Activated naive CD4-positive, alpha-beta T cell treated with anti-CD3 and anti-CD28 coated beads, Interleukin-2, amount 50 U/mL, for 24 hours (primary cell): ENCODE measurements around the gene FSTL1.

Source experiments
- H3K27ac Mint-ChIP-seq: one replicate; pipeline ENCODE4 v1.8.0; 2021; ENCODE audit warnings: mild to moderate bottlenecking, mixed read lengths
- H3K27me3 Mint-ChIP-seq: one replicate; pipeline ENCODE4 v1.8.0; 2021; ENCODE audit warnings: mixed read lengths
- H3K36me3 Mint-ChIP-seq: one replicate; pipeline ENCODE4 v1.8.0; 2021; ENCODE audit warnings: mixed read lengths
- H3K4me1 Mint-ChIP-seq: one replicate; pipeline ENCODE4 v1.8.0; 2021; ENCODE audit warnings: mixed read lengths
- H3K4me3 Mint-ChIP-seq: one replicate; pipeline ENCODE4 v1.8.0; 2021; ENCODE audit warnings: mild to moderate bottlenecking, mixed read lengths
- H3K9me3 Mint-ChIP-seq: one replicate; pipeline ENCODE4 v1.8.0; 2021; ENCODE audit warnings: mixed read lengths

The FSTL1 gene, protein sequence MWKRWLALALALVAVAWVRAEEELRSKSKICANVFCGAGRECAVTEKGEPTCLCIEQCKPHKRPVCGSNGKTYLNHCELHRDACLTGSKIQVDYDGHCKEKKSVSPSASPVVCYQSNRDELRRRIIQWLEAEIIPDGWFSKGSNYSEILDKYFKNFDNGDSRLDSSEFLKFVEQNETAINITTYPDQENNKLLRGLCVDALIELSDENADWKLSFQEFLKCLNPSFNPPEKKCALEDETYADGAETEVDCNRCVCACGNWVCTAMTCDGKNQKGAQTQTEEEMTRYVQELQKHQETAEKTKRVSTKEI

DNA sequence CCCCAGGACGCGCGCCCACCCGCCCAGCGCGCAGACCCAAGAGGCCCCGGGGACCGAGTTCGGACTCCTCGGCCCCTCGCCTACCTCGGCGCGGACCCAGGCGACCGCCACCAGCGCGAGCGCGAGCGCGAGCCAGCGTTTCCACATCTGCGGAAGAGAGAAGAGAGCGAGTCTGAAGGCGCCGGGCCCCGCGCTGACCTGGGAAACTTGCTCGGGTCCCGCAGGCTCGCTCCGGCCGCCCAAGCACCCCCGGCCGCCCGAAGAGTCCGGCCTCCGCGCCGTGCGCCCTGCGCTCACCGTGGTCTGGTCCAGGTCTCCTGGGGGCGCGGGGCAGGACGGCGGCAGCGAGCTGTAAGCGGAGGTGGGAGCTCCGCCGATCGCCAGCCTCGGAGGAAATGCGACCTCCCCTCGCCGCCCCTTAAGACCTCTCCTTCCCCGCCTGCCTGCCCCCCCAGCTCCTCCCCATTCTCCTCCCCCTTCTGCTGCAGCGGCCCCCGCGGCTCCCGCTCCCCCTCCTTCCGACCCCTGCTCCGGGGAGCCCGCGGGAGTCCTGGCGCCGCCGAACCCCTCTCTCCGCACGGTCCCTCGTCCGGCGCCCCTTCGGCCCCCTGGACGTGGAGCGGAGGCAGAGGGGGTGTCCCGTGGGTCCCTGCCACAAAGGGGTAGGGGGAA, at the start of gene FSTL1:
FSTL1 (minus strand) TSS at position 393 of the 672 bp plus-strand sequence; CDS start at position 147, 246 bp downstream.
- Mint-ChIP-seq H3K9me3 (no peaks in the 10 kb centered on the region), H3K36me3 (no peaks in the 10 kb centered on the region), H3K27ac (no peak within 1 kb of the TSS), H3K4me3 (peak within 1 kb of the TSS; percentile 76), H3K4me1 (peaks cover 14% of the 10 kb centered on the region), H3K27me3 (peaks cover 34% of the 10 kb centered on the region)

DNA sequence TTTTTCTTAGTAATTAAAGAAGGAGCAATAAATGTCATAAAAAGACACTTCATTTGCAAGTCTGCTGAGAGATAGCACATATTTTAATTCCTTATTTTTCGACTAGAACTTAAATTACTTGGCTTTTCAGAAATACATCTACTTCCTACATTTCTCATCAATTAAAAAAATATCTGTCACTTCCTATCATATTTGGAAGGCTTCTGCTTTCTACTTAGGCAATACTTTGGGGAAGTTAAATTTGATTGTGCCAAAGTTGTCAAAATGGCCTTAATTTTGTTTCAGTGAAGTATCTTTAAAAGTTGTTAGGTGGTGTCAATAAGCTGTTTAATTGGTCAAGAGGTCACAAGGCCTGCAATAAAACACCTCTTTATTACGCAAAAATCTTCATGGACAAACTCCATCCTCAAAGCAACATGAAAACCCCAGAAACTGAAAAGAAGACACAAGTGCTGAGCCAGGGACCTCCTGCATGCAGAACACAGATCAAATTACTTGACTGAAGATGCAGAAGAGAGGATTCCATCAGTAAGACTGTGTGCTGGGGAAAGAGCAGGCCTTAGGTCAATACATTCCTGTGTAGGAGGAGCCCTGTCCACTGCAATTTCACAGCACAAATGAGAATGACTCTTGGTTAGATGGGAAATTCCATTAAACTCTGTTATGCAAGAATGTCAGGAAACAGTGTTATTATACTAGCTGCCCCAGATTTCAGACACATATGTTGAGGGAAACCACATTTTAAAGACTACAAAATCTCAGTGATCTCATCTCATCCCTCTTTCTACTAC, 48.0 kb upstream of the FSTL1 start:
- no peaks in the 10 kb centered on the region for H3K36me3 Mint-ChIP-seq
- no peak overlapping the region for H3K4me3 Mint-ChIP-seq
- H3K4me1 Mint-ChIP-seq = no peaks in the 10 kb centered on the region
- H3K27ac Mint-ChIP-seq = no peak overlapping the region
- peaks cover 12% of the 10 kb centered on the region for H3K9me3 Mint-ChIP-seq
- no peaks in the 10 kb centered on the region for H3K27me3 Mint-ChIP-seq

- Mint-ChIP-seq H3K4me1 (no peaks in the 10 kb centered on the region), H3K9me3 (peaks cover 17% of the 10 kb centered on the region), H3K27ac (no peak overlapping the region), H3K4me3 (no peak overlapping the region), H3K27me3 (no peaks in the 10 kb centered on the region), H3K36me3 (no peaks in the 10 kb centered on the region)
Observed at GRCh38 chr3:120497818-120498217, 47.0 kb upstream of the FSTL1 start.

DNA sequence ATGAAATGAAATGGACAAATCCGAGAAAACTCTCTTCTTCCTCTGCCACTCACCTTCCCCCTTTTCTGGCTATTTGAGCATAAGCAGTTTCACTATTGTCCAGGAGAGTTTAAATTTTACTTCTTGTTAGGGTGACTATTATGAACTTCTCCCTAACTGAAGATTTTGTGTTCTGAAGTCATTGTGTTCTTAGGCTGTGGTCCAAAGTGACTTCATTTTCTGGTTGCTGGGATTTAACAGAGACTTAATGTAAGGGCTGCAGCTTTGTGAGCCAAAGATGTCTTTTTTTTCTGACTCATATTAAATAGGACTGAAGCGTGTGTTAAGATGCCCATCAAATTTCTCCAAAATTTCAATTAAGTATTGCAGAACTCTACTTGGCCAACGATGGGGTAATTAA, 46.5 kb upstream of the FSTL1 start:
- peaks cover 3% of the 10 kb centered on the region for H3K27me3 Mint-ChIP-seq
- H3K9me3 Mint-ChIP-seq = peaks cover 17% of the 10 kb centered on the region
- H3K4me1 Mint-ChIP-seq = no peaks in the 10 kb centered on the region
- no peak overlapping the region for H3K4me3 Mint-ChIP-seq
- H3K27ac Mint-ChIP-seq = no peak overlapping the region
- H3K36me3 Mint-ChIP-seq = no peaks in the 10 kb centered on the region

- H3K4me1 Mint-ChIP-seq = no peaks in the 10 kb centered on the region
- peaks cover 4% of the 10 kb centered on the region for H3K27me3 Mint-ChIP-seq
- H3K9me3 Mint-ChIP-seq = peaks cover 17% of the 10 kb centered on the region
- no peak overlapping the region for H3K4me3 Mint-ChIP-seq
- H3K27ac Mint-ChIP-seq = no peak overlapping the region
- no peaks in the 10 kb centered on the region for H3K36me3 Mint-ChIP-seq
Observed at GRCh38 chr3:120496278-120497002, 45.6 kb upstream of the FSTL1 start.

- no peaks in the 10 kb centered on the region for H3K36me3 Mint-ChIP-seq
- no peak overlapping the region for H3K4me3 Mint-ChIP-seq
- peaks cover 8% of the 10 kb centered on the region for H3K27me3 Mint-ChIP-seq
- H3K27ac Mint-ChIP-seq = no peak overlapping the region
- H3K9me3 Mint-ChIP-seq = peaks cover 17% of the 10 kb centered on the region
- no peaks in the 10 kb centered on the region for H3K4me1 Mint-ChIP-seq
Observed at GRCh38 chr3:120495809-120496208, 45.0 kb upstream of the FSTL1 start.

DNA sequence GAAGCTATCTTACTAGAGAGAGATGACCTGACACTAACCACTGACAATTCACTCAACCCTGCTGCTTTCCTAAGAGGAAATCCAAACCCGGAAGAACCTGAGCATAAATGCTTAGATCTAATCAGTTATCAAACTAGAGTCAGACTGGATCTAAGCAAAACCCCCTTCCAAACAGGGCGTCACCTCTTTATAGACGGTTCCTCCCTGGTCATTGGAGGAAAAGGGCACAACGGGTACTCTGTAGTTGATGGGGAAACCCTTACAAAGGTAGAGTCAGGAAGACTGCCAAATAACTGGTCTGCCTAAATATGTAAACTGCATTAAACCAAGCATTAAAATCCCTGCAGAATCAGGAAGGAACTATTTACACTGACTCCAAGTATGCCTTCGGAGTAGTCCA, 41.3 kb upstream of the FSTL1 start:
- Mint-ChIP-seq H3K27me3 (peaks cover 15% of the 10 kb centered on the region), H3K27ac (no peak overlapping the region), H3K4me3 (no peak overlapping the region), H3K36me3 (no peaks in the 10 kb centered on the region), H3K9me3 (peaks cover 17% of the 10 kb centered on the region), H3K4me1 (no peaks in the 10 kb centered on the region)

DNA sequence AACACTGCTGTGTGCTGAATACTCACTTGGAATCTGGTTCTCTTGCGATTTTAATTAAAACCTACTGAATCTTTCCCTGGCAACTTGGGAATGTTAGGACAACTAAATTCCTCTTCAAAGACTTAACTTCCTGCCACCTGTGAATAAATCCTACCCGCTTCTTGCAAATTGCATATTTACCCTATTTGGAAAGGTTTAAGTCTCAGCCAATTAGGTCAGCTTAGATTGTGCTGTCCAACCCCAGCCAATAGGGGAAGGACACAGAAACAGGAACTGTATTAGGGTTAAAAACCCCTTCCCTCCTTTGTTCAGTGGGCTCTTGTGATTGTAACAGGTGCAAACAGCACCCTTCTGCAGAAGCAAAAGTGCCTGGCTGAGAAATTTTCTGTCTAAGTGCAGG, 38.6 kb upstream of the FSTL1 start:
- H3K4me3 Mint-ChIP-seq = no peak overlapping the region
- peaks cover 12% of the 10 kb centered on the region for H3K9me3 Mint-ChIP-seq
- H3K27me3 Mint-ChIP-seq = peaks cover 21% of the 10 kb centered on the region
- H3K4me1 Mint-ChIP-seq = no peaks in the 10 kb centered on the region
- no peak overlapping the region for H3K27ac Mint-ChIP-seq
- no peaks in the 10 kb centered on the region for H3K36me3 Mint-ChIP-seq

- Mint-ChIP-seq H3K9me3 (peaks cover under 1% of the 10 kb centered on the region), H3K4me1 (no peaks in the 10 kb centered on the region), H3K36me3 (no peaks in the 10 kb centered on the region), H3K27me3 (peaks cover 21% of the 10 kb centered on the region), H3K4me3 (no peak overlapping the region), H3K27ac (no peak overlapping the region)
Observed at GRCh38 chr3:120488296-120488695, 37.5 kb upstream of the FSTL1 start.

GRCh38 chr3:120487191-120487650, 36.4 kb upstream of the FSTL1 start:
- no peak overlapping the region for H3K27ac Mint-ChIP-seq
- H3K36me3 Mint-ChIP-seq = no peaks in the 10 kb centered on the region
- H3K27me3 Mint-ChIP-seq = peaks cover 18% of the 10 kb centered on the region
- H3K9me3 Mint-ChIP-seq = no peaks in the 10 kb centered on the region
- no peaks in the 10 kb centered on the region for H3K4me1 Mint-ChIP-seq
- H3K4me3 Mint-ChIP-seq = no peak overlapping the region

- H3K27me3 Mint-ChIP-seq = peaks cover 5% of the 10 kb centered on the region
- no peaks in the 10 kb centered on the region for H3K36me3 Mint-ChIP-seq
- H3K27ac Mint-ChIP-seq = no peak overlapping the region
- no peaks in the 10 kb centered on the region for H3K9me3 Mint-ChIP-seq
- no peak overlapping the region for H3K4me3 Mint-ChIP-seq
- H3K4me1 Mint-ChIP-seq = no peaks in the 10 kb centered on the region
Observed at GRCh38 chr3:120481081-120481480, 30.3 kb upstream of the FSTL1 start.

DNA sequence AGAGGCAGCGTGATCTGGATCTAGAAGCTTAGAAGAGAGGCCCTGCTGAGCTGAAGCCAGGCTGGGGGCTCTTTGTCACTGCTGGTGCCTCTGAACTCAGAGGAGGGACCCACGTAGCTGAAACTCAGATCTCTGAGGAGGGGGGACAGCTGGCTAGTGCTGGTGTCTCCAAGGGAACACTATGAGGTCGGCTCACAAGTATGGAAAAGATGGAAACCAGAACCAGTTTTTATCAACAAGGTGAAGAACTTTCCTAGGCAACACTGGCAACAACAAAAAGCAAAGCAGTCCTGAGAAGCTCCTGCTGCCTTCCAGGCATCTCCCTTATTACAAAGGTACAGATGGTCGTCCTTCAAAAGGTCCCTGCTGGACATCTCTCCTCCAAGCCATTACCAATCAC, 27.0 kb upstream of the FSTL1 start:
- Mint-ChIP-seq H3K4me1 (no peaks in the 10 kb centered on the region), H3K9me3 (no peaks in the 10 kb centered on the region), H3K27ac (no peak overlapping the region), H3K27me3 (peaks cover 5% of the 10 kb centered on the region), H3K36me3 (no peaks in the 10 kb centered on the region), H3K4me3 (no peak overlapping the region)

DNA sequence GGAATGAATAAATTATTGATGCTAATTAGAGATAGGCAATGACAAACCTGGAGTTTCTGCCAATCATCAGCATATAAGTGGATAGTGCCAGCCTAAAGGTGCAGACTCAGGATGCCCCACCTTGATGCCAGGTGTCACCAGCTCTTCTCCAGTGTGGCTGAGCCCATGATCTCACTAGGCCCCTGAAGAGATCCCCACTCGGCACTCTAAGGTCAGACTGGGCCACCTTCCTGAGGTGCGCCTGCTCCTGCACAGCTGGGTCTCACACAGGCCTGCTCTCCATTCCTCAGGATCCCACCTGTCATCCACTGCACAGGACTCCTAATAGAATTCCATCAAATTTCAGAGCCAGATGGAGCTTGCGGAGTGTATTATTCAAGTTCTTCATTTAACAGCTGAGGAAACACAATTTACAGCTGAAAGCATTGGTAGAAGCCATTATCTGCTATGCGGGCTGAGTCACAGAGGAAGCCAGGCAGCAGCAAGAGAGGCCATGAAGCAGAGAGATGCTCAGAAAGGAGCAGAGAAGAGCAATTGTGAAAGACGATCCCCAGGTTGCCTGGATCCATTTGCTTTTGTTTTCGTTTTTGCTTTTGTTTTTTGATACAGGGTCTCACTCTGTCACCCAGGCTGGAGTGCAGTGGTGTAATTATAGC, 25.1 kb upstream of the FSTL1 start:
- Mint-ChIP-seq H3K27me3 (peaks cover 5% of the 10 kb centered on the region), H3K9me3 (no peaks in the 10 kb centered on the region), H3K36me3 (no peaks in the 10 kb centered on the region), H3K4me3 (no peak overlapping the region), H3K4me1 (no peaks in the 10 kb centered on the region), H3K27ac (no peak overlapping the region)

DNA sequence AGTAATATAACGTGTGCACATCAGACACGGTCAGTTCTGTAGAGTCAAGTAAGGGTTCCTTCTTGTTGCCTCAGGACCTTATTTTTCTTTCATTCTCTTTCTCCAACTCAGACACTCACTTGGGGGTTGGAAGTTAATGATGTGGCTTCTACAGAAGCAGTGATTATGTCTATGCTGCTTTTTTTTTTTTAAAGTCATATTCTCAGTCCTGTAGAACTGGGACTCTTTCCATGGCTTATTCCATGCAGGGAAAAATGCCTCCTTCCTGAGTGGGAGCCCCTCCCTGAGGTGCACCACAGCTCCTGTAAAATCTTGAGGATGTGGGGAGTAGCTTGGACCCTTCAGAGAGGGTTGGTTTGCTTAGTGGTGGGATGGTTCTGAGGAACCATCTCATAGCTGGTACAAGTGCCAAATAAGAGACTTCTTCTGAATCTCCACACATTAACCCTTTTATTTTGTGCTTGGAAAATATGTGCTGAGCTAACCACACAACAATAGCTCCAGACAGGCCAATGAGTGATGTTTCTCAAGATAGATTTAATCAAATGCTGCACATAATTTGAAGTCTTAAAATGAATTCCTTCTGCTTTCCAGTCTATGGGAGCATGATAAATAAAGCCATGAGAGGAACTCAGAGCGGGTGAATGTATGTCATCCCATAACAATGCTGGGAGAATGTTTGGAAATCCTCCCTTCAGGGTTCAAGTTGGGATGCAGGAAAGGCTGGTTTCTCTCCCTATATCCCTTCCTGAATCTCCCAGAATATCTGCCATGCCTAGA, 23.3 kb upstream of the FSTL1 start:
- no peak overlapping the region for H3K27ac Mint-ChIP-seq
- H3K9me3 Mint-ChIP-seq = no peaks in the 10 kb centered on the region
- no peaks in the 10 kb centered on the region for H3K4me1 Mint-ChIP-seq
- no peak overlapping the region for H3K4me3 Mint-ChIP-seq
- H3K36me3 Mint-ChIP-seq = no peaks in the 10 kb centered on the region
- H3K27me3 Mint-ChIP-seq = peaks cover 3% of the 10 kb centered on the region
